T-helper 2 cell (primary cell): ENCODE results near the gene TAS1R2.

Experiments used
- DNase-seq, 5 experiments: peaks; one replicate each; pipeline versions ENCODE4 v3.0.0 to v3.0.0-alpha.2; 2012 to 2022

The TAS1R2 gene

GRCh38 chr1:18798946-18799345 is 60.5 kb downstream of the TAS1R2 start:
- DNase-seq, result no peak

GRCh38 chr1:18798533-18798932 is 60.9 kb downstream of the TAS1R2 start:
- DNase-seq, result no peak

- DNase-seq, result no peak
Observed at GRCh38 chr1:18796950-18797349, 62.5 kb downstream of the TAS1R2 start.

- no peak for DNase-seq
Observed at GRCh38 chr1:18795002-18795689, 64.3 kb downstream of the TAS1R2 start.

GRCh38 chr1:18794561-18794960 is 64.9 kb downstream of the TAS1R2 start:
- no peak for DNase-seq

GRCh38 chr1:18794051-18794450 is 65.4 kb downstream of the TAS1R2 start:
- DNase-seq, result no peak

GRCh38 chr1:18793164-18793563 is 66.3 kb downstream of the TAS1R2 start:
- DNase-seq, result no peak

- no peak for DNase-seq
Observed at GRCh38 chr1:18792747-18793146, 66.7 kb downstream of the TAS1R2 start.
